Adrenal gland (tissue), 12 donors: Measurements from ENCODE around the gene NSUN7. TPM values are rescaled to one million over a fixed set of nuclear protein-coding genes. Genes with fewer than 3 reads are reported as not detected.

Experiments used
- DNase-seq, 7 donors: peaks; one replicate each; pipeline ENCODE4 v3.0.0-alpha.2; 2019 to 2020
- H3K27ac ChIP-seq, 5 donors: fragments of 200-600 bp; sonication (generic) in 4 of 5; 1 replicate in 3 of 5; 2 replicates in 2 of 5; pipeline versions ENCODE4 v1.5.1 to v1.8.0; 2016 to 2020; ENCODE audit warnings: mild to moderate bottlenecking in 1 of 5
- H3K27me3 ChIP-seq: fragments of 200-600 bp; 2 replicates; pipeline ENCODE4 v1.8.0; 2021
- H3K36me3 ChIP-seq, 2 donors: fragments of 200-600 bp; replicated peaks in 1 of 2; 1 replicate in 1 of 2; 2 replicates in 1 of 2; pipeline versions ENCODE4 v1.5.1 to v1.8.0; 2018 to 2022
- H3K4me1 ChIP-seq, 2 donors: fragments of 200-600 bp; replicated peaks in 1 of 2; 1 replicate in 1 of 2; 2 replicates in 1 of 2; pipeline versions ENCODE4 v1.5.1 to v1.8.0; 2018 to 2021
- H3K4me3 ChIP-seq, 4 donors: fragments of 200-600 bp; sonication (generic) in 3 of 4; one replicate each; pipeline ENCODE4 v1.5.1; 2016 to 2018
- H3K9me3 ChIP-seq, 3 donors: fragments of 200-600 bp; sonication (generic) in 1 of 3; replicated peaks in 1 of 3; 1 replicate in 2 of 3; 2 replicates in 1 of 3; pipeline versions ENCODE4 v1.5.1 to v1.8.0; 2016 to 2021
- CTCF ChIP-seq, 6 experiments: fragments of 450-650 bp in 4 of 6; fragments of 200-600 bp in 2 of 6; sonication (generic) in 1 of 6; IDR thresholded peaks; 1 replicate in 5 of 6; 2 replicates in 1 of 6; pipeline versions ENCODE4 v1.5.1 to v1.8.0; 2016 to 2021; ENCODE audit warnings: antibody characterized with exemption in 6 of 6, mild to moderate bottlenecking in 2 of 6, moderate library complexity in 1 of 6
- POLR2A ChIP-seq, 2 donors: fragments of 450-650 bp; IDR thresholded peaks; one replicate each; pipeline ENCODE4 v1.6.1; 2017; ENCODE audit warnings: antibody characterized with exemption in 2 of 2, mild to moderate bottlenecking in 2 of 2, moderate library complexity in 1 of 2
- WGBS, 4 donors: extraction: QIAGEN DNeasy Blood & Tissue Kit in 2 of 4; methylation state at CpG; one replicate each; pipeline versions ENCODE4 v1.1.5 to v1.1.7; 2013 to 2017; 5-methylcytosine and 5-hydroxymethylcytosine counted together
- intact Hi-C, 2 donors: fragments of 100-400 bp; cut with DNase I; formaldehyde crosslinking; loops; one replicate each; pipeline versions ENCODE4 v1.14.1 to v1.15.0; 2022 to 2023
- polyA plus RNA-seq, 3 donors: library from polyadenylated mRNA; stranded (reverse); fragments of 200-250 nt in 2 of 3; fragments of 350-450 nt in 1 of 3; fragmentation: Illumina TruSeq in 1 of 3; extraction: RNeasy Lipid Tissue Mini Kit (QIAGEN cat#74804) in 1 of 3; gene quantifications; one replicate each; pipeline ENCODE4 v1.2.3, GENCODE V29; 2013 to 2014
- total RNA-seq, 9 donors: library from RNA; depleted of rRNA in 4 of 9; stranded (reverse); fragments of >200 nt in 4 of 9; fragments of 120-200 nt in 1 of 9; fragmentation: NEBNext Ultra II Directional in 1 of 9; extraction: Animal tissue kit (Norgen Biotek cat#: 25700) in 1 of 9; gene quantifications; one replicate each; pipeline versions ENCODE4 v1.1.0 to v1.2.4, GENCODE V29; 2013 to 2023
- donor health status: healthy with polysubstance abuse.
- donor health status: Bipolar disorder and iron deficiency.
- donor health status: DM: yes; HTN: yes; CAD: no.
- donor health status: DM: no; HTN: no; CAD: no.
- donor health status: DM: no; HTN: no; CAD: no.
- donor health status: DM: yes; HTN: yes; CAD: no.

NSUN7 gene
- total and polyA plus RNA-seq, 12 donors, result 0.79 to 10.4 (median 2.1) TPM

- Histone ChIP-seq H3K36me3 (no peaks in the 10 kb centered on the region), H3K27ac (peak overlapping the region in 2 of 5 donors; percentile 47 to 67), H3K9me3 (no peaks in the 10 kb centered on the region), H3K4me3 (no peak overlapping the region), H3K4me1 (no peaks in the 10 kb centered on the region), H3K27me3 (no peaks in the 10 kb centered on the region)
- intact Hi-C loops, result no loop called here
- 58 to 68% (median 59%) methylated on average over 5 of the region's 5 CpGs for WGBS, 4 donors
- peak in 2 of 7 donors; percentile 34 to 35 for DNase-seq
- TF ChIP-seq CTCF (IDR thresholded peaks at IDR 0.05) (no peak), POLR2A (IDR thresholded peaks at IDR 0.05) (no peak)
Measured at GRCh38 chr4:40722576-40723161, 27.1 kb upstream of the NSUN7 start.

DNA sequence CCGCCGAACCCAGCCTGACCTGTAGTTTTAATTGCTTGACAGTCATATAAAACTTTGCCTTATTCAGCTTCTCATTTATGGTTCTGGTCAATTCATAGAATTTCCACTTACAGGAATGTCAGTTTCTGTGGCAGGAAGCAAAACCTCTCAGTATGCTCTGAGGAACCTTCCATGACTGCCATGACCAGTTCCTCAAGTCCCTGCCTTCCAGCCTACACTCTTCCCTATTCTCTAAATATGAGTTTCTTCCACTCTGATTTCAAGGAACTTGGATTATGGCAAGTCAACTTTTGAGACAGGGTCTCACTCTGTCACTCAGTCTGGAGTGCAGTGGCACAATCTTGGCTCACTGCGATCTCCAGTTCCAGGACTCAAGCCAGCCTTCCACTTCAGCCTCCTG lies 26.0 kb upstream of the NSUN7 start:
- H3K27ac ChIP-seq, result peak overlapping the region in 2 of 5 donors; percentile 47 to 65
- TF ChIP-seq POLR2A (IDR thresholded peaks at IDR 0.05) (no peak), CTCF (IDR thresholded peaks at IDR 0.05) (no peak)

GRCh38 chr4:40728333-40728732 lies 21.4 kb upstream of the NSUN7 start:
- intact Hi-C loops, result no loop called here
- no peak for TF ChIP-seq POLR2A (IDR thresholded peaks at IDR 0.05)
- TF ChIP-seq CTCF (IDR thresholded peaks at IDR 0.05), result no peak
- H3K27ac ChIP-seq, result no peak overlapping the region
- no peaks in the 10 kb centered on the region for H3K9me3 ChIP-seq
- no peaks in the 10 kb centered on the region for H3K27me3 ChIP-seq
- peaks cover 7 to 8% of the 10 kb centered on the region in 2 donors for H3K4me1 ChIP-seq
- no peaks in the 10 kb centered on the region for H3K36me3 ChIP-seq
- no peak for DNase-seq
- WGBS, 4 donors, result 67 to 80% (median 75%) methylated on average over 3 of the region's 3 CpGs
- no peak overlapping the region for H3K4me3 ChIP-seq

More for the DNA sequence above, 26.0 kb upstream of the NSUN7 start:
- no peak overlapping the region for H3K4me3 ChIP-seq
- DNase-seq, result no peak
- intact Hi-C loops, result no loop called here
- H3K36me3 ChIP-seq, result no peaks in the 10 kb centered on the region
- 83 to 100% (median 94%) methylated on average over 3 of the region's 3 CpGs for WGBS, 4 donors
- no peaks in the 10 kb centered on the region for H3K4me1 ChIP-seq
- H3K9me3 ChIP-seq, result no peaks in the 10 kb centered on the region
- no peaks in the 10 kb centered on the region for H3K27me3 ChIP-seq

GRCh38 chr4:40729555-40729954 lies 20.2 kb upstream of the NSUN7 start:
- DNase-seq, result no peak
- TF ChIP-seq POLR2A (IDR thresholded peaks at IDR 0.05), result no peak
- no peak for TF ChIP-seq CTCF (IDR thresholded peaks at IDR 0.05)
- intact Hi-C loops, result no loop called here
- 67 to 82% (median 75%) methylated on average over 1 of the region's 1 CpG for WGBS, 4 donors
- H3K36me3 ChIP-seq, result no peaks in the 10 kb centered on the region
- no peaks in the 10 kb centered on the region for H3K9me3 ChIP-seq
- no peak overlapping the region for H3K27ac ChIP-seq
- H3K4me1 ChIP-seq, result peaks cover 7 to 8% of the 10 kb centered on the region in 2 donors
- no peaks in the 10 kb centered on the region for H3K27me3 ChIP-seq
- no peak overlapping the region for H3K4me3 ChIP-seq
